Endometrial microvascular endothelial cells (primary cell): Measurements from ENCODE around the gene HYCC1. TPM values are rescaled to one million over a fixed set of nuclear protein-coding genes. Genes with fewer than 3 reads are reported as not detected.
"Not testable (repeated sequence)": the region's sequence is repeated elsewhere in the genome, so short reads cannot be mapped to it uniquely, and the experiment has no call there.

Experiments
- in situ Hi-C: cut with HindIII; loops from 2 replicates; pipeline ENCODE4 v1.10.0; 2017; ENCODE audit warnings: low sequenced_read_pairs, low pct_unique_long_range_greater_than_20kb; ENCODE audit errors: inconsistent ontology term
- total RNA-seq: library from RNA; depleted of rRNA; stranded (reverse); fragments of >200 nt; gene quantifications from one replicate; pipeline ENCODE4 v1.2.3, GENCODE V29; 2015; ENCODE audit errors: inconsistent ontology term

Gene HYCC1
- total RNA-seq = 59.3 TPM

GRCh38 chr7:23013715-23014649 lies at the start of gene HYCC1:
HYCC1 (minus strand) TSS chr7:23014130; CDS start chr7:22991111, 23,019 bp downstream.
- in situ Hi-C loops = no loop called here

GRCh38 chr7:23062452-23062851 lies 48.5 kb upstream of the HYCC1 start:
- in situ Hi-C loops = loop anchor here (25.0 kb wide), 1 partner anchor 325 kb away; the partner anchor contains the start of gene IL6

GRCh38 chr7:23061327-23061726 lies 47.4 kb upstream of the HYCC1 start:
- in situ Hi-C loops = loop anchor here (25.0 kb wide), 1 partner anchor 324 kb away; the partner anchor contains the start of gene IL6

GRCh38 chr7:23058408-23059096 lies 44.6 kb upstream of the HYCC1 start:
- in situ Hi-C loops = loop anchor here (25.0 kb wide), 1 partner anchor 321 kb away; the partner anchor contains the start of gene IL6

- in situ Hi-C loops = loop anchor here (25.0 kb wide), 1 partner anchor 318 kb away; the partner anchor contains the start of gene IL6
Measured at GRCh38 chr7:23055582-23056178, 41.8 kb upstream of the HYCC1 start.

GRCh38 chr7:23051124-23051485 lies 37.2 kb upstream of the HYCC1 start:
- in situ Hi-C loops = loop anchor here (25.0 kb wide), 1 partner anchor 314 kb away; the partner anchor contains the start of gene IL6

GRCh38 chr7:23046336-23046735 lies 32.4 kb upstream of the HYCC1 start:
- in situ Hi-C loops = not testable (repeated sequence)

GRCh38 chr7:23045086-23045485 lies 31.2 kb upstream of the HYCC1 start:
- in situ Hi-C loops = not testable (repeated sequence)

- in situ Hi-C loops = no loop called here
Measured at GRCh38 chr7:23044581-23044980, 30.7 kb upstream of the HYCC1 start.

GRCh38 chr7:23043441-23043840 lies 29.5 kb upstream of the HYCC1 start:
- in situ Hi-C loops = no loop called here

- in situ Hi-C loops = not testable (repeated sequence)
Measured at GRCh38 chr7:23039674-23040073, 25.7 kb upstream of the HYCC1 start.

GRCh38 chr7:23035542-23036371 lies 21.8 kb upstream of the HYCC1 start:
- in situ Hi-C loops = not testable (repeated sequence)

- in situ Hi-C loops = no loop called here
Measured at GRCh38 chr7:23027261-23027660, 13.3 kb upstream of the HYCC1 start.

- in situ Hi-C loops = no loop called here
Measured at GRCh38 chr7:23026164-23026563, 12.2 kb upstream of the HYCC1 start.

GRCh38 chr7:23024454-23024853 lies 10.5 kb upstream of the HYCC1 start:
- in situ Hi-C loops = no loop called here

GRCh38 chr7:23022851-23023250 lies 8.9 kb upstream of the HYCC1 start:
- in situ Hi-C loops = no loop called here

GRCh38 chr7:23022258-23022769 lies 8.4 kb upstream of the HYCC1 start:
- in situ Hi-C loops = no loop called here

- in situ Hi-C loops = no loop called here
Measured at GRCh38 chr7:23021596-23021995, 7.7 kb upstream of the HYCC1 start.
